Central memory CD4-positive, alpha-beta T cell (primary cell): ENCODE results near the gene TRABD2B.

Experiments used
- DNase-seq: peaks from one replicate; pipeline ENCODE4 v3.0.0; 2022

Gene TRABD2B

GRCh38 chr1:47712596-47713299 is 284.4 kb downstream of the TRABD2B start:
- DNase-seq: no peak

- no peak for DNase-seq
Measured at GRCh38 chr1:47711848-47712492, 285.2 kb downstream of the TRABD2B start.

- DNase-seq: no peak
Measured at GRCh38 chr1:47711184-47711847, 285.9 kb downstream of the TRABD2B start.
